Pulmonary artery endothelial cell (primary cell): ENCODE data around the gene FEZF1. TPM values are rescaled to one million over a fixed set of nuclear protein-coding genes. Genes with fewer than 3 reads are reported as not detected.

ENCODE experiments used
- DNase-seq: peaks from one replicate; pipeline ENCODE4 v3.0.0-alpha.2; 2011; ENCODE audit warnings: low read depth, low spot score
- total RNA-seq: library from RNA; depleted of rRNA; stranded (reverse); fragments of >200 nt; gene quantifications from 2 replicates; pipeline ENCODE4 v1.2.3, GENCODE V29; 2014

FEZF1 gene
- total RNA-seq, result not detected in 2 replicates

DNA sequence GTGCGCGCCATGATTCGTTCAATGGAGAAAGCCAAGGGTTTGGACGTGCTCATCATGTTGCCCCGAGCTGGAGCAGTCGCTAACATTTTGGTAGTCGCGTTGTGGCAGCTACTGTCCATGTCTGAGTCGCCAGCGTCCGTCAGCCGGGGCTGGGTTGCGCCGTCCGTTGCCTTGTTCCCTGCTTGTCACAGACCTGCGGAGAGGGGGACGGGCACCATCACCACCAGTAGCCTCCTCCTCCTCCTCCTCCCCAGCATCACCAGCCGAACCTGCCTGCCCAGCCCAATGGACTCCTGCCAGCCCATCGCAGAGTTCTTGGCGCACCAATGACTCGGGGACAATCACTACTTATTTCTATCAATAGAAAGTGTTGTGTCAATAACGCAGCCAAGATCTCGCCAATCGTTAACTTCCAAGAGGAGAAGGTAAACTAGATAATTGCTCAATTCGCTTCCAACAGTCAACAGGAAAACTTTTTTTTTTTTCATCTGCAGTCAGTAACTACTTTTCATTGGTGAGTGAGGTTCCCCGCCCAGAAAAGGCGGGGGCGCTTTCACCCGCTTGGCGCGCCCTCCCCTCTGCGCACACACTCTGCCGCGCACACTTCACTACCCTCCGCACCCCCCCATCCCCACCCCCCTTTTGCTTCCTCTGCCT is at the start of gene FEZF1:
TSS of gene FEZF1 (minus strand) at position 432 of the 657 bp plus-strand sequence. CDS start at position 119, 313 bp downstream.
- no peak for DNase-seq

DNA sequence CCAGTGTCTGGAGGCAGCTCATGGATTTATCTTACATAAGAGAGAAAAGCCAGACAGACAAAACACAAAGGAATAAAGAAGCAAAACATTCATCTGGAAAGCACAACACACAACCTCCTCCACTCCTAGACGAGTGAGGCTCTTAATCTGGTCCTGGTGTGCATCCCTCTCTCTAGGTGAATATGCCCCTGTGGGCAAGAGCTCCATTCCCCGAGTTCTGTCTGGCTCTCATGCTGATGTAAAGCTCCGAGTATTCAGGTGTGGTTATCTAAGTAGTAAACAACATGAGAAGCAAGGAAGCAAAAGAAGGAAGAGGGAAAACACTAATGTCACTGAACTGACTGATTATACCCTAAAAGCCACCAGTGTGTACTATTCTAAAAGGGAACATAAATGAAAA is 47.9 kb upstream of the FEZF1 start:
- DNase-seq, result no peak

GRCh38 chr7:122350701-122351100 is 46.2 kb upstream of the FEZF1 start:
- DNase-seq, result no peak

DNA sequence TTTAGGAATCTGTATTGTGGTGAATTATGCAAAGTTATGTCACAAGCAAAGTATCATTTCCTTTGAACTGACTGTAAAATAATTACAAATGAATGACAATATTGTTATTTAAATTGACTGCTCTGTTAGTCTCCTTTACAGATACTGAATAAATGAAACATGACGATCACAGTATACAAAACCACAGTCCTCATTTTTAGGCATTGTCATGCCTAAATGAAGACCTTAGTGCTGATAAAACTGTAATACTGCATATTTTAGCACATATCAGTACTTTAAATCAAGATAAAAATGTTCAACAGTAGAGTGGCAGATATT is 39.7 kb upstream of the FEZF1 start:
- DNase-seq, result no peak

GRCh38 chr7:122343601-122344302 is 39.2 kb upstream of the FEZF1 start:
- no peak for DNase-seq

- no peak for DNase-seq
These were observed 35.9 kb upstream of the FEZF1 start for GRCh38 chr7:122340427-122340826.

- DNase-seq, result no peak
These were observed 34.8 kb upstream of the FEZF1 start for GRCh38 chr7:122339145-122339904.

- no peak for DNase-seq
These were observed 32.5 kb upstream of the FEZF1 start for GRCh38 chr7:122337011-122337410.

DNA sequence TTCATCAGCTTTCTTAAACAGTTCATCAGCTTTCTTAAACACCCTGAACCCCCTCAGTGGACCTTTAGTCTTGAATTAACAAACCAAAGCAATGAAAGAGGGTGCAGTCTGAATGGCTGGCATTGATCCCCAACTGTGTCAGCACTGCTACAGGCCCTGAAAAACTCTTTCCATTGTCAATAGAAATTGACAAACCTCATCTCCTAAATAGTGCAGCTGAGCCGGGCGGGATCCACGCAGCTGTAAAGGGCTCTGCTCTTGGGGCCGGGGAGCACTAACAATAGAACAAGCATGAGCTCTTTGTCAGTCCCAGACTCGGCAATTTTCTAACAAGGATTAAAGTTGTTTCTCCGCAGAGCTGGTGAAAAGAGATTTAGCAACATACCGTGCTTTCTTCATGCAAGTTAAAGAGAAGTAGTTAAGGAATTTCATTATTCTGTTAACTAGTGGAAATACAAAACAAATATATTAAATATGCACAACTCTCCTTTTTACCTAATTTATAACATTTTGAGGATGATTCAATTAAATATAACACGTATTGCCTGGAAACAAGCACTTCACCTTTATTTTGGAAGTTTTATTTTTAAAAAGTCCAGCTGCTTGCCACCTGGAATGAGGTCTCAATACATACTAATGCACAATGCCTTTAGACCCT is 24.7 kb upstream of the FEZF1 start:
- DNase-seq, result no peak

- DNase-seq, result no peak
These were observed 23.4 kb upstream of the FEZF1 start for GRCh38 chr7:122327969-122328368.

- no peak for DNase-seq
These were observed 12.2 kb upstream of the FEZF1 start for GRCh38 chr7:122316467-122317388.

- DNase-seq, result no peak
These were observed 11.2 kb upstream of the FEZF1 start for GRCh38 chr7:122315507-122316466.

DNA sequence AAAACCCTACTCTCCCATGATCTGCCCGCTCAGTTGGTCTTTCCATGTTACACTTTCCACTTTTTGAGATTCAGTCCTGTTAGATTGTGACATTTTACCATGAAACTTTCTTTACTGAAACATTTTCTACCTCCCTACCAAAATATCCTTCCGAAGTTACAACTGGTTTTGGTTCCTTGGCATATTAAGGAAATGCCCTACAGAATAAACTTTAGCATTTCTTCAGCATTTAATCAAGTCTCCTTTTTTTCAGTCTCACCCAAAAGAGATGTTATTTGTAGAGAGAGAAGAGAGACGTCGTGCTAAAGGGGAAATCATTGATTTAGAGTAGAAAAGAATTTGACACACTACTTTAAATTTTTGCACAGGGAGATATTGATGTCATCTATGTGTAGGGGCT is 9.7 kb upstream of the FEZF1 start:
- no peak for DNase-seq

- no peak for DNase-seq
These were observed 8.2 kb upstream of the FEZF1 start for GRCh38 chr7:122312789-122313188.

GRCh38 chr7:122311734-122312450 is 7.3 kb upstream of the FEZF1 start:
- no peak for DNase-seq

- no peak for DNase-seq
These were observed 6.6 kb upstream of the FEZF1 start for GRCh38 chr7:122311050-122311700.

- no peak for DNase-seq
These were observed 5.8 kb upstream of the FEZF1 start for GRCh38 chr7:122310119-122311021.

- no peak for DNase-seq
These were observed 4.9 kb upstream of the FEZF1 start for GRCh38 chr7:122309421-122309820.
